Kidney epithelial cell (primary cell): ENCODE data around the gene BBS9. TPM values are rescaled to one million over a fixed set of nuclear protein-coding genes. Genes with fewer than 3 reads are reported as not detected.
"Not testable (repeated sequence)": the region's sequence is repeated elsewhere in the genome, so short reads cannot be mapped to it uniquely, and the experiment has no call there.

Source experiments
- DNase-seq: peaks from one replicate; pipeline ENCODE4 v3.0.0-alpha.2; 2010; ENCODE audit warnings: low read depth
- H3K27me3 ChIP-seq: 2 replicates; pipeline ENCODE4 v1.6.0; 2011; ENCODE audit warnings: low read length; ENCODE audit not compliant: control insufficient read depth, insufficient read depth
- H3K36me3 ChIP-seq: 2 replicates; pipeline ENCODE4 v1.5.1; 2011; ENCODE audit warnings: low read length; ENCODE audit not compliant: control insufficient read depth, insufficient read depth
- H3K4me3 ChIP-seq: 2 replicates; pipeline ENCODE4 v1.5.1; 2011; ENCODE audit warnings: low read depth, mild to moderate bottlenecking, control low read depth, low read length
- CTCF ChIP-seq: IDR thresholded peaks from 2 replicates; pipeline ENCODE4 v1.5.1; 2011; ENCODE audit warnings: mild to moderate bottlenecking, moderate library complexity, low read length, control low read depth, inconsistent platforms; ENCODE audit not compliant: insufficient read depth, poor library complexity, severe bottlenecking
- total RNA-seq: library from RNA; depleted of rRNA; stranded (reverse); fragments of >200 nt; gene quantifications from 2 replicates; pipeline ENCODE4 v1.2.3, GENCODE V29; 2015

BBS9 gene
- total RNA-seq, 1 donor from 2014 or later, result 20.4 TPM

- Histone ChIP-seq H3K27me3 (no peaks in the 10 kb centered on the region), H3K4me3 (no peak overlapping the region), H3K36me3 (no peaks in the 10 kb centered on the region)
- no peak for TF ChIP-seq CTCF
- no peak for DNase-seq
These were observed 169.5 kb downstream of the BBS9 start for GRCh38 chr7:33298848-33299247.

- H3K4me3 ChIP-seq, result no peak overlapping the region
- TF ChIP-seq CTCF, result no peak
- DNase-seq, result no peak
These were observed 170.1 kb downstream of the BBS9 start for GRCh38 chr7:33299425-33299824.

GRCh38 chr7:33300131-33300530 lies 170.8 kb downstream of the BBS9 start:
- H3K4me3 ChIP-seq, result no peak overlapping the region
- H3K36me3 ChIP-seq, result no peaks in the 10 kb centered on the region
- no peak for DNase-seq
- TF ChIP-seq CTCF, result no peak
- no peaks in the 10 kb centered on the region for H3K27me3 ChIP-seq

More at GRCh38 chr7:33299425-33299824, 170.1 kb downstream of the BBS9 start:
- H3K36me3 ChIP-seq, result no peaks in the 10 kb centered on the region
- no peaks in the 10 kb centered on the region for H3K27me3 ChIP-seq

- no peak overlapping the region for H3K4me3 ChIP-seq
- TF ChIP-seq CTCF, result no peak
- no peak for DNase-seq
- H3K27me3 ChIP-seq, result no peaks in the 10 kb centered on the region
- H3K36me3 ChIP-seq, result no peaks in the 10 kb centered on the region
These were observed 171.4 kb downstream of the BBS9 start for GRCh38 chr7:33300742-33301141.

- H3K4me3 ChIP-seq, DNase-seq, H3K36me3 ChIP-seq, H3K27me3 ChIP-seq: not testable (repeated sequence)
These were observed 174.7 kb downstream of the BBS9 start for GRCh38 chr7:33303978-33304557.

- no peak for TF ChIP-seq CTCF
- Histone ChIP-seq H3K27me3 (no peaks in the 10 kb centered on the region), H3K36me3 (no peaks in the 10 kb centered on the region), H3K4me3 (no peak overlapping the region)
- DNase-seq, result no peak
These were observed 177.8 kb downstream of the BBS9 start for GRCh38 chr7:33307205-33307604.
